ENCODE results near the gene PDE2A.

The PDE2A gene

GRCh38 chr11:72609476-72609875, 64.7 kb downstream of the PDE2A start:
- ATAC-seq (ENCODE audit: insufficient read depth, low read depth) (no peak), DNase-seq (no peak)
- Histone ChIP-seq H3K4me3 (ENCODE audit: low read depth in 1 of 2, low read length in 2 of 2) (no peak overlapping the region), H3K79me2 (ENCODE audit: insufficient read depth, low read length) (no peaks in the 10 kb centered on the region), H3K4me1 (ENCODE audit: insufficient read depth, low read length) (no peaks in the 10 kb centered on the region), H3K27ac (ENCODE audit: low read length) (no peak overlapping the region), H3K9me3 (ENCODE audit: insufficient read depth, low read length, severe bottlenecking) (no peaks in the 10 kb centered on the region), H3K27me3 (ENCODE audit: insufficient read depth, low read length, poor library complexity) (peaks cover 35% of the 10 kb centered on the region), H3K36me3 (ENCODE audit: insufficient read depth, low read length) (no peaks in the 10 kb centered on the region), H2AFZ (ENCODE audit: low read depth, low read length) (no peak overlapping the region), H4K20me1 (ENCODE audit: insufficient read depth, low read length) (peaks cover 12% of the 10 kb centered on the region), H3K4me2 (ENCODE audit: insufficient read depth, low read length) (no peak overlapping the region), H3K9ac (ENCODE audit: low read depth, low read length) (no peak overlapping the region)
- TF ChIP-seq CTCF (IDR thresholded peaks at IDR 0.05; ENCODE audit: borderline replicate concordance, extremely low read depth, low read length, poor library complexity, severe bottlenecking) (no peak), EZH2 (IDR thresholded peaks at IDR 0.05; ENCODE audit: borderline replicate concordance, low read depth, low read length, severe bottlenecking) (no peak)

GRCh38 chr11:72609045-72609444, 65.2 kb downstream of the PDE2A start:
- Histone ChIP-seq H3K79me2 (ENCODE audit: insufficient read depth, low read length) (no peaks in the 10 kb centered on the region), H3K9ac (ENCODE audit: low read depth, low read length) (no peak overlapping the region), H3K4me3 (ENCODE audit: low read depth in 1 of 2, low read length in 2 of 2) (no peak overlapping the region), H4K20me1 (ENCODE audit: insufficient read depth, low read length) (peaks cover 12% of the 10 kb centered on the region), H2AFZ (ENCODE audit: low read depth, low read length) (no peak overlapping the region), H3K4me1 (ENCODE audit: insufficient read depth, low read length) (no peaks in the 10 kb centered on the region), H3K9me3 (ENCODE audit: insufficient read depth, low read length, severe bottlenecking) (no peaks in the 10 kb centered on the region), H3K4me2 (ENCODE audit: insufficient read depth, low read length) (no peak overlapping the region), H3K27me3 (ENCODE audit: insufficient read depth, low read length, poor library complexity) (peaks cover 31% of the 10 kb centered on the region), H3K27ac (ENCODE audit: low read length) (no peak overlapping the region), H3K36me3 (ENCODE audit: insufficient read depth, low read length) (no peaks in the 10 kb centered on the region)
- peak; percentile 16 for DNase-seq
- ATAC-seq (ENCODE audit: insufficient read depth, low read depth) = peak; percentile 63; the same call in 2 of the 3 replicates
- TF ChIP-seq CTCF (IDR thresholded peaks at IDR 0.05; ENCODE audit: borderline replicate concordance, extremely low read depth, low read length, poor library complexity, severe bottlenecking) = peak; percentile 50
- TF ChIP-seq EZH2 (IDR thresholded peaks at IDR 0.05; ENCODE audit: borderline replicate concordance, low read depth, low read length, severe bottlenecking) = no peak

GRCh38 chr11:72607496-72607895, 66.7 kb downstream of the PDE2A start:
- no peak for TF ChIP-seq EZH2 (IDR thresholded peaks at IDR 0.05; ENCODE audit: borderline replicate concordance, low read depth, low read length, severe bottlenecking)
- TF ChIP-seq CTCF (IDR thresholded peaks at IDR 0.05; ENCODE audit: borderline replicate concordance, extremely low read depth, low read length, poor library complexity, severe bottlenecking) = no peak
- DNase-seq (no peak), ATAC-seq (ENCODE audit: insufficient read depth, low read depth) (no peak)
- Histone ChIP-seq H3K4me2 (ENCODE audit: insufficient read depth, low read length) (no peak overlapping the region), H3K9ac (ENCODE audit: low read depth, low read length) (no peak overlapping the region), H3K79me2 (ENCODE audit: insufficient read depth, low read length) (no peaks in the 10 kb centered on the region), H3K9me3 (ENCODE audit: insufficient read depth, low read length, severe bottlenecking) (no peaks in the 10 kb centered on the region), H3K27me3 (ENCODE audit: insufficient read depth, low read length, poor library complexity) (peaks cover 29% of the 10 kb centered on the region), H3K4me3 (ENCODE audit: low read depth in 1 of 2, low read length in 2 of 2) (no peak overlapping the region), H2AFZ (ENCODE audit: low read depth, low read length) (no peak overlapping the region), H3K27ac (ENCODE audit: low read length) (no peak overlapping the region), H3K36me3 (ENCODE audit: insufficient read depth, low read length) (no peaks in the 10 kb centered on the region), H4K20me1 (ENCODE audit: insufficient read depth, low read length) (peaks cover 12% of the 10 kb centered on the region), H3K4me1 (ENCODE audit: insufficient read depth, low read length) (no peaks in the 10 kb centered on the region)
